ENCODE measurements around the gene PRDX6.

- no peak for TF ChIP-seq CTCF (IDR thresholded peaks at IDR 0.05)
- no peak for TF ChIP-seq EP300 (IDR thresholded peaks at IDR 0.05)
- TF ChIP-seq POLR2A (IDR thresholded peaks at IDR 0.05): no peak
These were observed 7.5 kb upstream of the PRDX6 start for GRCh38 chr1:173469656-173470055.

All from upper lobe of left lung (tissue), 4 donors.